HG03469 (cell line): ENCODE data around the gene ALG11.
"Not testable (repeated sequence)": the region's sequence is repeated elsewhere in the genome, so short reads cannot be mapped to it uniquely, and the experiment has no call there.

ENCODE experiments used
- ATAC-seq: cut with Tn5 transposase; IDR thresholded peaks from one replicate; pipeline ENCODE4 v1.9.1; 2021; ENCODE audit warnings: mild to moderate bottlenecking, moderate library complexity, moderate number of reproducible peaks; ENCODE audit not compliant: unreplicated experiment

ALG11 gene

GRCh38 chr13:52026246-52026626 lies 14.0 kb downstream of the ALG11 start:
- no peak for ATAC-seq

DNA sequence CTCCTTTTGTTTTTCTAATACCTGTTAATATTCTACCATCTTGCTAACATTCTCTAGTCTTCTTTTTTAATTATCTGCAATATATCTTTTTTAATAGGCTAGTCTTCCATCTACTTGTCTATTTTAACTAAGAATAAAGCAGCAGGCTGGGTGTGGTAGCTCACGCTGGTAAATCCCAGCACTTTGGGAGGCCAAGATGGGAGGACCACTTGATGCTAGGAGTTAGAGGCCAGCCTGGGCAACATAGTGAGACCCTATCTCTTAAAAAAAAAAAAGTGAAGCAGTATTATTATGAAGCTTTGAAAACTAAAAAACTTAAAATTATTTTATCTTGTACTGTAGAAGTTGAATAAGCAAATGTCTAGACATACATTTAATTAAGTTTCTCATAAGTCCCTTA lies 15.6 kb downstream of the ALG11 start:
- ATAC-seq = no peak

- no peak for ATAC-seq
Measured at GRCh38 chr13:52029569-52029968, 17.4 kb downstream of the ALG11 start.

GRCh38 chr13:52030401-52030800 lies 18.2 kb downstream of the ALG11 start:
- not testable (repeated sequence) for ATAC-seq

GRCh38 chr13:52033039-52033438 lies 20.8 kb downstream of the ALG11 start:
- no peak for ATAC-seq

GRCh38 chr13:52034616-52035226 lies 22.5 kb downstream of the ALG11 start:
- no peak for ATAC-seq

- ATAC-seq = no peak
Measured at GRCh38 chr13:52036037-52036436, 23.8 kb downstream of the ALG11 start.

GRCh38 chr13:52043675-52044074 lies 31.5 kb downstream of the ALG11 start:
- ATAC-seq = no peak

GRCh38 chr13:52047463-52047862 lies 35.3 kb downstream of the ALG11 start:
- ATAC-seq = no peak

DNA sequence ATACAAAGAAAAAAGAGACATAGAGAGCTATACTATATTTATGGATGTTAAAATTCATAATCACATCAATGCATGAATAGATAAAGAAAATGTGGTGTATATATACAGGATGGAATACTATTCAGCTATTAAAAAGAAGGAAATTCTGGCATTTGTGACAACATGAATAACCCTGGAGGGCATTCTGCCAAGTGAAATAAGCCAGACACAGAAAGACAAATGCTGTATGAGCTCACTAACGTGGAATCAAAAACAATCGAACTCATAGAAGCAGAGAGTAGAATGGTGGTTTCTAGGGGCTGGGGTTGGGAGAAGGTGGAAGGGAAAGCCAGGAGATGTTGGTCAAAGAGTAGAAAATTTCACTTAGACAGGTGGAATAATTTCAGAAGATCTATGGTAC lies 36.3 kb downstream of the ALG11 start:
- ATAC-seq = no peak

- no peak for ATAC-seq
Measured at GRCh38 chr13:52051400-52051799, 39.2 kb downstream of the ALG11 start.

DNA sequence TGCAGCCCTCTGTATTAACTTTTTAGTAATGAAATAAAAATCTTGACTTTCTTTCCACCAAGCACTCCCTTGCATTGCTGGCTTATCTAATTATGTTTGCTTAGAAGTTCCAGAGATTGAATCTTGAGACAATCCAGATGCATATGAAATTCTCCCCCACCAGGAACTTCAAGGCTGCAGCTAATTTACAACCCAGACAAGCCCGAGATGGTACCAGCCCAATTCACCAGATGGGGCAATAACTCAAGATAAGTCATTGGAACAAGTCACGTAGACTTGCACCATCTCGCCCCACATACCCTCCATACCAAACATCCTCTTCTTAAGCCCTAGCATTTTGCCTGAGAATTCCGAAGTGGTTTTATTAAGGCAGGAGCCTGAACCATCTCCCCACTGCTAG lies 41.3 kb downstream of the ALG11 start:
- no peak for ATAC-seq

DNA sequence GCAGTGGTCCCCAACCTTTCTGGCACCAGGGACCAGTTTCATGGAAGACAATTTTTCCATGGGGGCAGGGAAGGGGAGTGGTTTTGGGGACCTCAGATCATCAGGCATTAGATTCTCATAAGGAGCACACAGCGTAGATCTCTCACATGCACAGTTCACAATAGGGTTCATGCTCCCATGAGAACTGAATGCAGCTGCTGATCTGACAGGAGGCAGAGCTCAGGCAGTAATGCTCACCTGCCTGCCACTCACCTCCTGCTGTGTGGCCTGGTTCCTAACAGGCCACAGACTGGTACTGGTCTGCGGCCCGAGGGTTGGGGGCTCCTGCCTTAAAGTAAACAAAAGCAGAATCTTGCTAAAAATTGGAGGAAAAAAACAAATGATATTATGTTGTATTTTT lies 48.9 kb downstream of the ALG11 start:
- not testable (repeated sequence) for ATAC-seq

- ATAC-seq = no peak
Measured at GRCh38 chr13:52061587-52061986, 49.4 kb downstream of the ALG11 start.

GRCh38 chr13:52067237-52067636 lies 55.0 kb downstream of the ALG11 start:
- ATAC-seq = no peak

GRCh38 chr13:52070929-52071523 lies 58.8 kb downstream of the ALG11 start:
- no peak for ATAC-seq
